HG03066 (cell line): ENCODE measurements around the gene CCDC141.
"Not testable (repeated sequence)": the region's sequence is repeated elsewhere in the genome, so short reads cannot be mapped to it uniquely, and the experiment has no call there.

Experiments
- ATAC-seq: cut with Tn5 transposase; IDR thresholded peaks from one replicate; pipeline ENCODE4 v1.9.1; 2021; ENCODE audit warnings: low read depth; ENCODE audit not compliant: unreplicated experiment

CCDC141 gene

GRCh38 chr2:178989424-178989823, 60.5 kb downstream of the CCDC141 start:
- ATAC-seq, result not testable (repeated sequence)

- not testable (repeated sequence) for ATAC-seq
These were observed 67.3 kb downstream of the CCDC141 start for GRCh38 chr2:178982652-178983051.

- no peak for ATAC-seq
These were observed 69.1 kb downstream of the CCDC141 start for GRCh38 chr2:178980815-178981214.

GRCh38 chr2:178978667-178979066, 71.3 kb downstream of the CCDC141 start:
- ATAC-seq, result no peak

GRCh38 chr2:178976351-178976750, 73.6 kb downstream of the CCDC141 start:
- ATAC-seq, result no peak

- ATAC-seq, result no peak
These were observed 87.0 kb downstream of the CCDC141 start for GRCh38 chr2:178962805-178963433.

GRCh38 chr2:178962152-178962551, 87.8 kb downstream of the CCDC141 start:
- ATAC-seq, result no peak

GRCh38 chr2:178954049-178954448, 95.9 kb downstream of the CCDC141 start:
- ATAC-seq, result no peak

- no peak for ATAC-seq
These were observed 98.5 kb downstream of the CCDC141 start for GRCh38 chr2:178951266-178952006.

GRCh38 chr2:178949584-178949983, 100.4 kb downstream of the CCDC141 start:
- peak; percentile 84 for ATAC-seq

GRCh38 chr2:178949151-178949550, 100.8 kb downstream of the CCDC141 start:
- ATAC-seq, result no peak

- no peak for ATAC-seq
These were observed 102.9 kb downstream of the CCDC141 start for GRCh38 chr2:178947006-178947405.

- no peak for ATAC-seq
These were observed 103.4 kb downstream of the CCDC141 start for GRCh38 chr2:178946494-178946893.

- ATAC-seq, result no peak
These were observed 106.2 kb downstream of the CCDC141 start for GRCh38 chr2:178943745-178944144.

GRCh38 chr2:178934571-178934970, 115.4 kb downstream of the CCDC141 start:
- ATAC-seq, result no peak

- ATAC-seq, result no peak
These were observed 116.4 kb downstream of the CCDC141 start for GRCh38 chr2:178933493-178933892.

- peak; percentile 72 for ATAC-seq
These were observed 121.9 kb downstream of the CCDC141 start for GRCh38 chr2:178928077-178928476.

GRCh38 chr2:178927173-178927572, 122.8 kb downstream of the CCDC141 start:
- ATAC-seq, result no peak

GRCh38 chr2:178924817-178925216, 125.1 kb downstream of the CCDC141 start:
- no peak for ATAC-seq

- no peak for ATAC-seq
These were observed 126.4 kb downstream of the CCDC141 start for GRCh38 chr2:178923546-178923945.

- ATAC-seq, result no peak
These were observed 128.9 kb downstream of the CCDC141 start for GRCh38 chr2:178920916-178921513.

- no peak for ATAC-seq
These were observed 132.4 kb downstream of the CCDC141 start for GRCh38 chr2:178917555-178917954.
